ENCODE data around the gene SLC7A1.
A peak's percentile ranks its signal among the peaks of the same experiment; 100 is the strongest.

SLC7A1 gene

GRCh38 chr13:29516012-29516411, 79.5 kb downstream of the SLC7A1 start:
- Histone ChIP-seq H4K91ac (ENCODE audit: low read depth, low read length) (peak overlapping the region; percentile 11), H3K4me3 (ENCODE audit: low read depth, low read length) (peak overlapping the region; percentile 12), H3K4me1 (ENCODE audit: control insufficient read depth in 1 of 2, insufficient read depth in 2 of 2, low read length in 2 of 2) (peaks cover 26 to 28% of the 10 kb centered on the region in 2 experiments), H3K23ac (ENCODE audit: low read length) (no peak overlapping the region), H2BK120ac (ENCODE audit: insufficient read depth, low read length, poor library complexity) (no peak overlapping the region), H3K4me2 (ENCODE audit: low read length) (no peak overlapping the region), H3K36me3 (ENCODE audit: control insufficient read depth in 1 of 2, insufficient read depth in 2 of 2, low read length in 2 of 2) (peaks cover 57 to 75% of the 10 kb centered on the region in 2 experiments), H2BK5ac (ENCODE audit: low read depth, low read length, poor library complexity) (no peak overlapping the region), H2BK12ac (ENCODE audit: low read length) (peak overlapping the region; percentile 25), H3K27me3 (ENCODE audit: insufficient read depth, low read length) (no peaks in the 10 kb centered on the region), H4K8ac (ENCODE audit: low read depth, low read length) (no peak overlapping the region), H3K9ac (ENCODE audit: low read length) (no peak overlapping the region), H3K4ac (ENCODE audit: low read depth, low read length) (no peak overlapping the region), H3K79me2 (ENCODE audit: control insufficient read depth, insufficient read depth, low read length, poor library complexity) (no peaks in the 10 kb centered on the region), H3K79me1 (ENCODE audit: low read length) (peaks cover 28% of the 10 kb centered on the region), H3K9me3 (ENCODE audit: insufficient read depth, low read depth, low read length) (peaks cover 2% of the 10 kb centered on the region), H4K12ac (ENCODE audit: low read depth, low read length) (no peak overlapping the region), H2AK5ac (ENCODE audit: low read length) (no peak overlapping the region), H3K27ac (ENCODE audit: low read depth, low read length) (no peak overlapping the region), H3K18ac (ENCODE audit: low read length) (peak overlapping the region; percentile 18), H2AFZ (ENCODE audit: insufficient read depth, low read length, poor library complexity) (no peak overlapping the region), H3K14ac (ENCODE audit: low read length) (peak overlapping the region; percentile 29)
- DNase-seq: no peak
- WGBS (ENCODE audit: extremely low coverage, insufficient coverage, insufficient read length): no CpG with 5 or more reads among the region's 11 CpGs

GRCh38 chr13:29515372-29515771, 80.1 kb downstream of the SLC7A1 start:
- Histone ChIP-seq H3K36me3 (ENCODE audit: control insufficient read depth in 1 of 2, insufficient read depth in 2 of 2, low read length in 2 of 2) (peaks cover 63 to 79% of the 10 kb centered on the region in 2 experiments), H3K4me1 (ENCODE audit: control insufficient read depth in 1 of 2, insufficient read depth in 2 of 2, low read length in 2 of 2) (peaks cover 26 to 28% of the 10 kb centered on the region in 2 experiments), H2BK5ac (ENCODE audit: low read depth, low read length, poor library complexity) (no peak overlapping the region), H3K14ac (ENCODE audit: low read length) (peak overlapping the region; percentile 30), H2AFZ (ENCODE audit: insufficient read depth, low read length, poor library complexity) (no peak overlapping the region), H4K8ac (ENCODE audit: low read depth, low read length) (no peak overlapping the region), H3K18ac (ENCODE audit: low read length) (no peak overlapping the region), H3K4me2 (ENCODE audit: low read length) (no peak overlapping the region), H3K9ac (ENCODE audit: low read length) (no peak overlapping the region), H3K4ac (ENCODE audit: low read depth, low read length) (no peak overlapping the region), H3K4me3 (ENCODE audit: low read depth, low read length) (no peak overlapping the region), H2BK12ac (ENCODE audit: low read length) (peak overlapping the region; percentile 35), H3K9me3 (ENCODE audit: insufficient read depth, low read depth, low read length) (peaks cover 2% of the 10 kb centered on the region), H4K91ac (ENCODE audit: low read depth, low read length) (peak overlapping the region; percentile 86), H3K79me2 (ENCODE audit: control insufficient read depth, insufficient read depth, low read length, poor library complexity) (no peaks in the 10 kb centered on the region), H3K79me1 (ENCODE audit: low read length) (peaks cover 28% of the 10 kb centered on the region), H3K27me3 (ENCODE audit: insufficient read depth, low read length) (no peaks in the 10 kb centered on the region), H3K23ac (ENCODE audit: low read length) (no peak overlapping the region), H4K12ac (ENCODE audit: low read depth, low read length) (no peak overlapping the region), H2AK5ac (ENCODE audit: low read length) (peak overlapping the region; percentile 42), H3K27ac (ENCODE audit: low read depth, low read length) (no peak overlapping the region), H2BK120ac (ENCODE audit: insufficient read depth, low read length, poor library complexity) (no peak overlapping the region)
- no peak for DNase-seq
- WGBS (ENCODE audit: extremely low coverage, insufficient coverage, insufficient read length): no CpG with 5 or more reads among the region's 7 CpGs

GRCh38 chr13:29514720-29515310, 80.7 kb downstream of the SLC7A1 start:
- Histone ChIP-seq H2BK12ac (ENCODE audit: low read length) (peak overlapping the region; percentile 28), H3K9ac (ENCODE audit: low read length) (no peak overlapping the region), H2AK5ac (ENCODE audit: low read length) (peak overlapping the region; percentile 3), H3K23ac (ENCODE audit: low read length) (no peak overlapping the region), H2BK5ac (ENCODE audit: low read depth, low read length, poor library complexity) (peak overlapping the region; percentile 28), H3K4me2 (ENCODE audit: low read length) (no peak overlapping the region), H4K91ac (ENCODE audit: low read depth, low read length) (peak overlapping the region; percentile 86), H3K27ac (ENCODE audit: low read depth, low read length) (peak overlapping the region; percentile 46), H3K4ac (ENCODE audit: low read depth, low read length) (peak overlapping the region; percentile 4), H3K4me1 (ENCODE audit: control insufficient read depth in 1 of 2, insufficient read depth in 2 of 2, low read length in 2 of 2) (peaks cover 26 to 28% of the 10 kb centered on the region in 2 experiments), H4K12ac (ENCODE audit: low read depth, low read length) (no peak overlapping the region), H3K4me3 (ENCODE audit: low read depth, low read length) (no peak overlapping the region), H2AFZ (ENCODE audit: insufficient read depth, low read length, poor library complexity) (no peak overlapping the region), H3K36me3 (ENCODE audit: control insufficient read depth in 1 of 2, insufficient read depth in 2 of 2, low read length in 2 of 2) (peaks cover 63 to 74% of the 10 kb centered on the region in 2 experiments), H4K8ac (ENCODE audit: low read depth, low read length) (peak overlapping the region; percentile 24), H2BK120ac (ENCODE audit: insufficient read depth, low read length, poor library complexity) (peak overlapping the region; percentile 13), H3K27me3 (ENCODE audit: insufficient read depth, low read length) (no peaks in the 10 kb centered on the region), H3K9me3 (ENCODE audit: insufficient read depth, low read depth, low read length) (peaks cover 2% of the 10 kb centered on the region), H3K14ac (ENCODE audit: low read length) (peak overlapping the region; percentile 63), H3K18ac (ENCODE audit: low read length) (peak overlapping the region; percentile 50), H3K79me1 (ENCODE audit: low read length) (peaks cover 26% of the 10 kb centered on the region), H3K79me2 (ENCODE audit: control insufficient read depth, insufficient read depth, low read length, poor library complexity) (no peaks in the 10 kb centered on the region)
- no peak for DNase-seq
- no CpG with 5 or more reads among the region's 13 CpGs for WGBS (ENCODE audit: extremely low coverage, insufficient coverage, insufficient read length)

- Histone ChIP-seq H3K4me2 (ENCODE audit: low read length) (no peak overlapping the region), H3K23ac (ENCODE audit: low read length) (no peak overlapping the region), H3K79me2 (ENCODE audit: control insufficient read depth, insufficient read depth, low read length, poor library complexity) (no peaks in the 10 kb centered on the region), H3K9ac (ENCODE audit: low read length) (no peak overlapping the region), H3K4me1 (ENCODE audit: control insufficient read depth in 1 of 2, insufficient read depth in 2 of 2, low read length in 2 of 2) (peaks cover 27 to 28% of the 10 kb centered on the region in 2 experiments), H3K9me3 (ENCODE audit: insufficient read depth, low read depth, low read length) (peaks cover 2% of the 10 kb centered on the region), H2BK5ac (ENCODE audit: low read depth, low read length, poor library complexity) (peak overlapping the region; percentile 28), H2AK5ac (ENCODE audit: low read length) (peak overlapping the region; percentile 8), H4K12ac (ENCODE audit: low read depth, low read length) (no peak overlapping the region), H3K18ac (ENCODE audit: low read length) (peak overlapping the region; percentile 50), H3K27me3 (ENCODE audit: insufficient read depth, low read length) (no peaks in the 10 kb centered on the region), H3K79me1 (ENCODE audit: low read length) (peaks cover 28% of the 10 kb centered on the region), H2BK120ac (ENCODE audit: insufficient read depth, low read length, poor library complexity) (peak overlapping the region; percentile 13), H2BK12ac (ENCODE audit: low read length) (peak overlapping the region; percentile 28), H3K36me3 (ENCODE audit: control insufficient read depth in 1 of 2, insufficient read depth in 2 of 2, low read length in 2 of 2) (peaks cover 60 to 70% of the 10 kb centered on the region in 2 experiments), H4K91ac (ENCODE audit: low read depth, low read length) (peak overlapping the region; percentile 86), H4K8ac (ENCODE audit: low read depth, low read length) (peak overlapping the region; percentile 33), H3K14ac (ENCODE audit: low read length) (peak overlapping the region; percentile 63), H3K27ac (ENCODE audit: low read depth, low read length) (peak overlapping the region; percentile 46), H2AFZ (ENCODE audit: insufficient read depth, low read length, poor library complexity) (no peak overlapping the region), H3K4me3 (ENCODE audit: low read depth, low read length) (no peak overlapping the region), H3K4ac (ENCODE audit: low read depth, low read length) (peak overlapping the region; percentile 4)
- DNase-seq: no peak
- no CpG with 5 or more reads among the region's 32 CpGs for WGBS (ENCODE audit: extremely low coverage, insufficient coverage, insufficient read length)
These were observed 81.3 kb downstream of the SLC7A1 start for GRCh38 chr13:29513981-29514719.

Measured in trophoblast cell (in vitro differentiated cells and primary cell).